ENCODE measurements around the gene NPBWR2. TPM values are rescaled to one million over a fixed set of nuclear protein-coding genes. Genes with fewer than 3 reads are reported as not detected.

The NPBWR2 gene
- total RNA-seq, 1 donor from 2014 or later: not detected

DNA sequence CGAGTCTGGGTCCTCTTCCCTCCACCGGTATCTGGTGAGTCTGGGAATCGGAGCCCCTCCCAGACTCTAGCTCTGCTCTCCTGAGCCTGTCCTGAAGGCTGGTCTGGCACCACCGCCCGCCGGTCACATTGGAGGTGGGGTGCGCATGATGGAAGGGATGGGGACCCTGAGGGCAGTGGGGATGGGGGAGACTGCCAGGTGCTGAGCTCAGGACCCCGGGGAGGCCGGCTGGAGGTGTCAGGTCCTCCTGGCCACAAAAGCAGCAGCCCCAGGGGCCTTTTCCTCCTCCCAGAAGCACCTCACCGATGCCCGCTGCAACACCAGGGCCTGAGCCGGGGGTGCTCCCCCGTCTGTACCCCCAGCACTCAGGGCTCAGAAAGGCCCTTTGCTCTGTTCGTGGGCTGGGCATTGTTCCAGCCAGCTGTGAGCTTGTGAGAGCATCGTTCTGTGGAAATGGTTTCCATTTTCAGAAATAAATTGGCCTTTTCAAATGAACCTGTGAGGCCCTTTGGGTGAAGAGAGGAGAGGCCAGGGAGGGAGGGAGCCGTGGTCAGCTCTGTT lies 2.5 kb upstream of the NPBWR2 start:
- Histone ChIP-seq H3K9me3 (ENCODE audit: insufficient read depth, low read depth, low read length) (no peaks in the 10 kb centered on the region), H3K4me3 (ENCODE audit: insufficient read depth, low read depth, low read length) (no peak overlapping the region), H4K20me1 (ENCODE audit: insufficient read depth, low read length) (no peaks in the 10 kb centered on the region), H3K27me3 (ENCODE audit: insufficient read depth, low read length) (peaks cover 15% of the 10 kb centered on the region), H3K36me3 (ENCODE audit: insufficient read depth, low read length) (no peaks in the 10 kb centered on the region), H3K4me2 (ENCODE audit: low read length) (no peak overlapping the region), H3K4me1 (ENCODE audit: insufficient read depth, low read length) (no peaks in the 10 kb centered on the region), H3K9ac (ENCODE audit: low read length) (no peak overlapping the region), H3K79me2 (ENCODE audit: insufficient read depth, low read length) (no peaks in the 10 kb centered on the region), H2AFZ (ENCODE audit: low read depth, low read length) (no peak overlapping the region), H3K27ac (ENCODE audit: low read depth, low read length) (no peak overlapping the region)
- Mint-ChIP-seq H3K4me3 (ENCODE audit: unreplicated experiment) (no peak overlapping the region), H3K27ac (ENCODE audit: unreplicated experiment) (no peak overlapping the region), H3K36me3 (ENCODE audit: low read depth, unreplicated experiment) (no peaks in the 10 kb centered on the region), H3K4me1 (ENCODE audit: low read depth, unreplicated experiment) (peaks cover 4% of the 10 kb centered on the region), H3K9me3 (ENCODE audit: unreplicated experiment) (no peaks in the 10 kb centered on the region), H3K27me3 (ENCODE audit: low read depth, unreplicated experiment) (peaks cover 59% of the 10 kb centered on the region)
- DNase-seq (ENCODE audit: low read depth) (no peak), FAIRE-seq (no peak)
- TF ChIP-seq, protein P1, sequence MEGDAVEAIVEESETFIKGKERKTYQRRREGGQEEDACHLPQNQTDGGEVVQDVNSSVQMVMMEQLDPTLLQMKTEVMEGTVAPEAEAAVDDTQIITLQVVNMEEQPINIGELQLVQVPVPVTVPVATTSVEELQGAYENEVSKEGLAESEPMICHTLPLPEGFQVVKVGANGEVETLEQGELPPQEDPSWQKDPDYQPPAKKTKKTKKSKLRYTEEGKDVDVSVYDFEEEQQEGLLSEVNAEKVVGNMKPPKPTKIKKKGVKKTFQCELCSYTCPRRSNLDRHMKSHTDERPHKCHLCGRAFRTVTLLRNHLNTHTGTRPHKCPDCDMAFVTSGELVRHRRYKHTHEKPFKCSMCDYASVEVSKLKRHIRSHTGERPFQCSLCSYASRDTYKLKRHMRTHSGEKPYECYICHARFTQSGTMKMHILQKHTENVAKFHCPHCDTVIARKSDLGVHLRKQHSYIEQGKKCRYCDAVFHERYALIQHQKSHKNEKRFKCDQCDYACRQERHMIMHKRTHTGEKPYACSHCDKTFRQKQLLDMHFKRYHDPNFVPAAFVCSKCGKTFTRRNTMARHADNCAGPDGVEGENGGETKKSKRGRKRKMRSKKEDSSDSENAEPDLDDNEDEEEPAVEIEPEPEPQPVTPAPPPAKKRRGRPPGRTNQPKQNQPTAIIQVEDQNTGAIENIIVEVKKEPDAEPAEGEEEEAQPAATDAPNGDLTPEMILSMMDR (IDR thresholded peaks at IDR 0.05; ENCODE audit: insufficient read depth, low read depth, low read length): no peak
- TF ChIP-seq EZH2 (IDR thresholded peaks at IDR 0.05; ENCODE audit: insufficient read depth, low read length): no peak

DNA sequence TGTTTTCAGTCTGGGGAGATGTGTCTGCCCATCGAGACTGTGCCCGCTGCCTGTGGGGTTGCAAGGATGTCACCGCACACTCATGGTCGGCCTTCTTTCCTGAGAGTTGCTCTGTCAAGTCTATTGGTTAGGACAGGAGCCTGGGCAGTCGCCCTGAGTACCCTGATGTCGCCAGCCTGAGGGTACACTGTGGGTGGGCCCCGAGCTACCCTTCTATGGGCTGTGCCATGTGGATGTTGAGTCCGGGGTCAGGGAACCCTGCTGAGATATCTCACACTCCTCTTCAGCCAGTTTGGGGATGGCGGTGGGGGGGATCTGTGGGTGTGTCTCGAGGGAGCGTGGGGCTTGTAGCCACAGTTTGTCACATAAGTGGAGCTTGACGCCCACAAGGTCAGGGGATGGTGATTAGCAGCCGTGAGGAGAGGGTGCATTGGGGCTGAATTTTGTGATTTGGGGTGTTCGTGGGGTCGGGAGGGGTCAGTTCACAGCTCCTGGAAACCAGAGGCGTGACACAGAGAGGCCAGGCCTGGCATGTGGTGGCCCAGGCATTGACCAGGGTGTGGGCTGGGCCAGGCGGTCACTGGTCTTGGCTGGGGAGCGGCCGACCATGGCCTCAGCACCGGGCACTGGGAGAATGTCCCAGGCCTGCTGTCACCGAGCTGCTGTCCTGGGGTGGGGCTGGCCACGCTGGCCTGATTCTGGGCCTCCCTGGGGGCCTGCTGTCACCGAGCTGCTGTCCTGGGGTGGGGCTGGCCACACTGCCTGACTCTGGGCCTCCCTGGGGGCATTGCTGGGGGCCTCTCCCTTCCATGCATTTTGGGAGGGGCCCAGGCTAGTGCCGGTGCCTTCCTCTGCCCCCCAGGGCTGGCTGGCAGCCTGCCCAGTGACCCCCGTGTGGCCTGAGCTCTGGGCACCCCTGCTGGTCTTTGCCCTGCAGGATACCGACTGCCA lies 1.6 kb upstream of the NPBWR2 start:
- Histone ChIP-seq H3K9ac (ENCODE audit: low read length) (no peak overlapping the region), H3K79me2 (ENCODE audit: insufficient read depth, low read length) (no peaks in the 10 kb centered on the region), H3K9me3 (ENCODE audit: insufficient read depth, low read depth, low read length) (no peaks in the 10 kb centered on the region), H3K36me3 (ENCODE audit: insufficient read depth, low read length) (no peaks in the 10 kb centered on the region), H3K4me1 (ENCODE audit: insufficient read depth, low read length) (no peaks in the 10 kb centered on the region), H3K27ac (ENCODE audit: low read depth, low read length) (no peak overlapping the region), H2AFZ (ENCODE audit: low read depth, low read length) (no peak overlapping the region), H3K4me2 (ENCODE audit: low read length) (no peak overlapping the region), H3K27me3 (ENCODE audit: insufficient read depth, low read length) (peaks cover 8% of the 10 kb centered on the region), H4K20me1 (ENCODE audit: insufficient read depth, low read length) (no peaks in the 10 kb centered on the region), H3K4me3 (ENCODE audit: insufficient read depth, low read depth, low read length) (no peak overlapping the region)
- Mint-ChIP-seq H3K9me3 (ENCODE audit: unreplicated experiment) (no peaks in the 10 kb centered on the region), H3K4me1 (ENCODE audit: low read depth, unreplicated experiment) (peaks cover 4% of the 10 kb centered on the region), H3K27me3 (ENCODE audit: low read depth, unreplicated experiment) (peaks cover 52% of the 10 kb centered on the region), H3K36me3 (ENCODE audit: low read depth, unreplicated experiment) (no peaks in the 10 kb centered on the region), H3K4me3 (ENCODE audit: unreplicated experiment) (no peak overlapping the region), H3K27ac (ENCODE audit: unreplicated experiment) (no peak overlapping the region)
- FAIRE-seq: no peak
- no peak for DNase-seq (ENCODE audit: low read depth)
- no peak for TF ChIP-seq EZH2 (IDR thresholded peaks at IDR 0.05; ENCODE audit: insufficient read depth, low read length)
- TF ChIP-seq, protein P1 (IDR thresholded peaks at IDR 0.05; ENCODE audit: insufficient read depth, low read depth, low read length): no peak

Data from astrocyte (in vitro differentiated cells and primary cell).